ENCODE measurements around the gene ITGB8. TPM values are rescaled to one million over a fixed set of nuclear protein-coding genes. Genes with fewer than 3 reads are reported as not detected.

Gene ITGB8
- total RNA-seq, 4 donors from 2014 or later, result 0.31 to 0.90 (median 0.56) TPM

DNA sequence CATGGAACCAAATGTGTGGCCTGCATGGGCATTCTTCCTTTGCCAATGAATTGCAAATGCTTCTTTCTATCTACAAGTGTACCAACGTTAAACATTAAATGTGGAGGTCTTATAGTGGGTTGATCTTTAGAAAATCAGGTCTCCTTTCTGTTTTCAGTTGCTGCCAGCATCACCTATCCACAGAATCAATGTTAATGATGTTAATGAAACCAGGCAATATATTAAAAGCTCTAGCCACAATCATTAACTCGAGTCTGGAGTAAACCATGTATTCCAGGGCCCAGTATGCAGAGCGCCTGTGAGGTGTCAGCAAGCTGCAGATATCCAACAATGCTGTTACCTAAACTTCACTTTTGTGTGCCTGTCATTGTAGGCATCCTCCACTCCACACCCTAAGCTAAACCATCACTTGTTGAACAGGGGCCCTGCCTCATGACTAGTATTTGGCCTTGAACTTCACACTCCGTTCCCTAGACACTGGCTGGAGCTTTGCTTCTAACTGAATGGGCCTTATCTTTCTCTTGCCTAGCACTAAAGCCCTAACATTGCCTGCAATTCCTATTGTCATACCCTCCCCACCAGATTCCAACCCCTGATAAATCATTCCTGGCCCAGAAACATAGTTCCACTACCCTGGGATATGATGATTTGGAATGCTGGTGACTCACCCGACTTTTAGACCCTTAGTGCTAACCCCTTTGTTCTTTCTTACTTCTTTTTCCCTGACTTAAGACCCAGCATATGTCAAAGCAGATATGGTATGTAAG is 24.3 kb upstream of the ITGB8 start:
- no peaks in the 10 kb centered on the region for H3K36me3 ChIP-seq
- no peaks in the 10 kb centered on the region for H3K9me3 ChIP-seq
- no peaks in the 10 kb centered on the region for H3K4me1 ChIP-seq
- in situ Hi-C loops (cut with MboI; ENCODE audit: low sequenced_read_pairs in 4 of 4) (no loop called here), intact Hi-C loops (cut with DNase I; ENCODE audit: low total_unique reads) (no loop called here)
- TF ChIP-seq POLR2A (IDR thresholded peaks at IDR 0.05), result no peak
- TF ChIP-seq, protein P1, sequence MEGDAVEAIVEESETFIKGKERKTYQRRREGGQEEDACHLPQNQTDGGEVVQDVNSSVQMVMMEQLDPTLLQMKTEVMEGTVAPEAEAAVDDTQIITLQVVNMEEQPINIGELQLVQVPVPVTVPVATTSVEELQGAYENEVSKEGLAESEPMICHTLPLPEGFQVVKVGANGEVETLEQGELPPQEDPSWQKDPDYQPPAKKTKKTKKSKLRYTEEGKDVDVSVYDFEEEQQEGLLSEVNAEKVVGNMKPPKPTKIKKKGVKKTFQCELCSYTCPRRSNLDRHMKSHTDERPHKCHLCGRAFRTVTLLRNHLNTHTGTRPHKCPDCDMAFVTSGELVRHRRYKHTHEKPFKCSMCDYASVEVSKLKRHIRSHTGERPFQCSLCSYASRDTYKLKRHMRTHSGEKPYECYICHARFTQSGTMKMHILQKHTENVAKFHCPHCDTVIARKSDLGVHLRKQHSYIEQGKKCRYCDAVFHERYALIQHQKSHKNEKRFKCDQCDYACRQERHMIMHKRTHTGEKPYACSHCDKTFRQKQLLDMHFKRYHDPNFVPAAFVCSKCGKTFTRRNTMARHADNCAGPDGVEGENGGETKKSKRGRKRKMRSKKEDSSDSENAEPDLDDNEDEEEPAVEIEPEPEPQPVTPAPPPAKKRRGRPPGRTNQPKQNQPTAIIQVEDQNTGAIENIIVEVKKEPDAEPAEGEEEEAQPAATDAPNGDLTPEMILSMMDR (IDR thresholded peaks at IDR 0.05 in 4 of 5, conservative IDR thresholded peaks at IDR 0.05 in 1 of 5), result no peak
- no peak for DNase-seq
- H3K4me3 ChIP-seq, result no peak overlapping the region
- no peak for ATAC-seq
- no peak overlapping the region for H3K27ac ChIP-seq
- no peaks in the 10 kb centered on the region for H3K27me3 ChIP-seq

DNA sequence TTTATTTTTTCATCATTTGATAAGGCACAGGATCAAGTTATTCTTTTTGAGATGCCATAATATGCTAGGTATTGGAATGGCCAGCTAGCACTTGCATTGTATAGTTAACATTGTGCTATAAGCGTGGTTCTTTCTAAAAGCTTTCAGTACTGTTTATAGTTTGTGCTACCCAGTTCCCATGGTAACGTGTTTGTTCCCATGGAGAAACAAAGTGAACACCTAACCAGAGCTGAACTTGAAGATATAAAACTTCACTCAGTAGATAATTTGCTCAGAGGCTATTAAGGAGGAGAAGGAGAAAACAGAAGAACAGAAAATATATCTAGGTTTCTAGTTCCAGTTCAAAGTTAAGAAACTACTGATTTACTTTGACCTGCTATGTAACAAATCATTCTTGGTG is 23.6 kb upstream of the ITGB8 start:
- no peaks in the 10 kb centered on the region for H3K27me3 ChIP-seq
- ATAC-seq (no peak), DNase-seq (no peak)
- H3K27ac ChIP-seq, result no peak overlapping the region
- in situ Hi-C loops (cut with MboI; ENCODE audit: low sequenced_read_pairs in 4 of 4), result no loop called here
- no peaks in the 10 kb centered on the region for H3K4me1 ChIP-seq
- intact Hi-C loops (cut with DNase I; ENCODE audit: low total_unique reads), result no loop called here
- no peak overlapping the region for H3K4me3 ChIP-seq
- no peaks in the 10 kb centered on the region for H3K9me3 ChIP-seq
- no peaks in the 10 kb centered on the region for H3K36me3 ChIP-seq
- no peak for TF ChIP-seq POLR2A (IDR thresholded peaks at IDR 0.05)
- TF ChIP-seq, protein P1 (IDR thresholded peaks at IDR 0.05 in 4 of 5, conservative IDR thresholded peaks at IDR 0.05 in 1 of 5), result no peak

DNA sequence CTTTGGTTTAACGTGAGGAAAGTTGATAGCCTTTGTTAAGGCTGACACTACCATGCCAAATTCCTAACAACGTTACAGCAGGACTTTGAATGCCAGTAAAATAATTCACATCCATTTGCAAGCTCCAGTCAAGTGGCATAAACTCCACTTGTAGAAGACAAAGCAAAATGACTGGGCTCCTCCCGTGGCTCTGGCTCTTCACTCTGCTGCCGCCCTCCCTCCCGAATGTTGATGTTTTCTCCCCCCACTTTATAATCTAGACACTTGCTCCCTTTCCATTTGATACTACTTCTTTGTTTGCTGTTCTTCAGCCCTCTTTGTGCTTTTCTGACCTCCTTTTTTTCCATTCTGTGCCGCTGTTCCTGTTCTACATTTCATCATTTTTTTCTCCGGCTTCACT is 22.8 kb upstream of the ITGB8 start:
- Histone ChIP-seq H3K27ac (no peak overlapping the region), H3K4me3 (no peak overlapping the region), H3K27me3 (no peaks in the 10 kb centered on the region), H3K4me1 (no peaks in the 10 kb centered on the region), H3K9me3 (no peaks in the 10 kb centered on the region), H3K36me3 (no peaks in the 10 kb centered on the region)
- in situ Hi-C loops (cut with MboI; ENCODE audit: low sequenced_read_pairs in 4 of 4), result no loop called here
- no peak for ATAC-seq
- TF ChIP-seq, protein P1 (IDR thresholded peaks at IDR 0.05 in 4 of 5, conservative IDR thresholded peaks at IDR 0.05 in 1 of 5), result no peak
- no peak for TF ChIP-seq POLR2A (IDR thresholded peaks at IDR 0.05)
- no peak for DNase-seq
- intact Hi-C loops (cut with DNase I; ENCODE audit: low total_unique reads), result no loop called here

DNA sequence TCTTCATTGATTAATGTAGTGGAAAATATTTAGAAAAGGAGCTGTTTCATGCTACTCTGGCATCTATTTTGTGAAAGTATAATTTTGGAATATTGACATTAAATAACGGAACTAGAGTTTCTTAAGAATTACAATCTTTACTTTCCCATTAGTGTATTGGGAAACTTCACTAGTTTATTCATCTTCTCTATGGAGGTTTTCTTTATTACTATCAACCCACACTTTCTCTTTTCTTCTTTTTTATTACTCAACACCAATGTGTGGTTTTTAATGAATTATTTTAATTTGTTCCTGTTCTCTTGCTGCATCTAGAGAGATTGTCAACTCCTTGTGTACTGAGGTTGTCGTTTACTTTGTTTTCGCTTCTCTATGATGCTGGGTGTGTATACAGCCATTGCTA is 20.4 kb upstream of the ITGB8 start:
- Histone ChIP-seq H3K4me3 (no peak overlapping the region), H3K9me3 (no peaks in the 10 kb centered on the region), H3K27ac (no peak overlapping the region), H3K4me1 (no peaks in the 10 kb centered on the region), H3K27me3 (no peaks in the 10 kb centered on the region), H3K36me3 (no peaks in the 10 kb centered on the region)
- no peak for DNase-seq
- no peak for ATAC-seq
- TF ChIP-seq POLR2A (IDR thresholded peaks at IDR 0.05), result no peak
- TF ChIP-seq, protein P1 (IDR thresholded peaks at IDR 0.05 in 4 of 5, conservative IDR thresholded peaks at IDR 0.05 in 1 of 5), result no peak
- in situ Hi-C loops (cut with MboI; ENCODE audit: low sequenced_read_pairs in 4 of 4), result no loop called here
- intact Hi-C loops (cut with DNase I; ENCODE audit: low total_unique reads), result no loop called here

All from gastrocnemius medialis (tissue), 4 donors.